SK-MEL-5 (cell line): ENCODE measurements around the gene CFAP69. TPM values are rescaled to one million over a fixed set of nuclear protein-coding genes. Genes with fewer than 3 reads are reported as not detected.
A peak's percentile ranks its signal among the peaks of the same experiment; 100 is the strongest.
"Not testable (repeated sequence)": the region's sequence is repeated elsewhere in the genome, so short reads cannot be mapped to it uniquely, and the experiment has no call there.

Source experiments
- DNase-seq: peaks from one replicate; pipeline ENCODE4 v3.0.0-alpha.2; 2016; ENCODE audit warnings: low read depth, low spot score
- in situ Hi-C: cut with HindIII; loops from 2 replicates; pipeline ENCODE4 v1.10.0; 2016; ENCODE audit warnings: low sequenced_read_pairs, high pct_unique_total_duplicates, low pct_unique_long_range_greater_than_20kb
- total RNA-seq: library from RNA; depleted of rRNA; stranded (reverse); fragments of >200 nt; shearing (Covaris generic); gene quantifications from 2 replicates; pipeline ENCODE4 v1.2.3, GENCODE V29; 2014

Gene CFAP69
- total RNA-seq, 1 experiment from 2014 or later, result 2.1 TPM

GRCh38 chr7:90256011-90256410, 11.0 kb downstream of the CFAP69 start:
- DNase-seq, in situ Hi-C loops: not testable (repeated sequence)

GRCh38 chr7:90256778-90257177, 11.8 kb downstream of the CFAP69 start:
- DNase-seq, result no peak
- in situ Hi-C loops, result no loop called here

DNA sequence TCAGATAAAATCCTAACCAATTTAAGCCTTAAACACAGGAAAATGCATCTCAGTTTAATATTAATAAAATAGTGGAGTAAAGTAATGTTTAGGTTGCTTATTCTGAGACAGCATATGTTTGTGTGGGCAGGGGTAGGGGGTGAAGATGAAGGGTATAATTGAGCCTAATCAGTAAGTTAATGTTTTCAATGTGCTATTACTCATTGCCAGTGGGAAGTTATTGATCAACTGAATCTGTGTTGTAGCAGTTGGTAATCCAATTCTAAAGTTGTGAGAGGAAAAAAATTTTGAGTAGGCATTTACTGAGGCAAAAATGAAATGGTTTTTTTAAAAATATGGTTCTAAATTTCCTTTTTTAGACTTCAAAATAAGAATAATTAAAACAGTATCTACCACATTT, 16.5 kb downstream of the CFAP69 start:
- in situ Hi-C loops, result no loop called here
- DNase-seq, result no peak

DNA sequence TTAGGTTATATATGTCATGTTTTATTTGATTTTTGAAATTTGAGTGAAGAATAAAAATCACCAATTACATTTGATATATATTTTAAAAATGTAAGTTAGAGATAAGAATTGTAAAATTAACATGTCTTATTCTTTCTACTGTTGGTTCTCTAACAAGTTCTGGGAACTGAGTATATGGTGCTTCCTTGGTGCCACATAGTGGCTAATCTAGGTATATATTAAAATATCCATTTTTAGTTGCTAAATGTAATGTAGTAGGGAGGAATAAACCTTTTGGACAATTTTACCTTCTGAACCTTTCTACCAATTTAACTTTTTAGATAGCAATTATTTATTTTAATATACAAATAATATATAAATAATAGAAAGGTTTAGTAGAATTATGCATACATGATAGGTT, 17.5 kb downstream of the CFAP69 start:
- in situ Hi-C loops, result no loop called here

GRCh38 chr7:90266808-90267207, 21.8 kb downstream of the CFAP69 start:
- in situ Hi-C loops, result no loop called here
- DNase-seq, result no peak

More for the DNA sequence above, 17.5 kb downstream of the CFAP69 start:
- peak; percentile 67 for DNase-seq

- in situ Hi-C loops, result no loop called here
- no peak for DNase-seq
Measured at GRCh38 chr7:90267263-90267858, 22.4 kb downstream of the CFAP69 start.

- in situ Hi-C loops, result no loop called here
- DNase-seq, result no peak
Measured at GRCh38 chr7:90269163-90269562, 24.2 kb downstream of the CFAP69 start.

DNA sequence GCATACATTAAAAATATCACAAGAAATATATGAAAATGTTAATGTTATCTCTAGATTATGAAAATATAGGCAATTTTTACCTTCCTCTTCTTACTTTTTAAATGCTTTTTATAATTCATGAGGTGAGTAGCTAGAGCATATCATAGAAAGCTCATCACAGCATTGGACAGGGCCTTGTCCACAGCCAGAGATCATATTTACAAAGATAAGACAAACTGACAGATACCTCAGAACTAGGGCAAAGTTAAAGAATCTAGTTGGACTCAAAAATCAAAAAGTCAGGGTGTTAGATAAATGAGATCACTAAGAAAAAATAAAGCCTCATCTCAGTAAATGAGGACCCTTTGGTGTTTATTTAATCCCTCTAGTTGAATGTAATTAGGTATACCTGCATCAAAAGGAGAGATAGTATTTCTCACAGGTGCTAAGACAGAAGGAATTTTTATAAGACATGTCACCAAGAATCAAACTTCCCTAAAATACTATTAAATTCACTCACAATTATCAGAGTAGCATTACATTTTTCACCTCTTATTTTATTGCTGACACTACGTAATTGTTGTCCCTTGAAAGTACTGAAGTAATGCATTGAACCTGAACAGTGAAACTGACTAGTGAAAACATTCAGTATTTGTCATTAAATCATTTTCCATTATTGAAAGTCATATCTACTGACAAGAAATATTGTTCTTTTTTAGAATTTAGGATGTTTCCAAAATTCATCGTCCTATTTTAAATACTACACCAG, 25.6 kb downstream of the CFAP69 start:
- in situ Hi-C loops, result no loop called here
- no peak for DNase-seq

- DNase-seq, result no peak
- in situ Hi-C loops, result no loop called here
Measured at GRCh38 chr7:90271753-90272152, 26.8 kb downstream of the CFAP69 start.

DNA sequence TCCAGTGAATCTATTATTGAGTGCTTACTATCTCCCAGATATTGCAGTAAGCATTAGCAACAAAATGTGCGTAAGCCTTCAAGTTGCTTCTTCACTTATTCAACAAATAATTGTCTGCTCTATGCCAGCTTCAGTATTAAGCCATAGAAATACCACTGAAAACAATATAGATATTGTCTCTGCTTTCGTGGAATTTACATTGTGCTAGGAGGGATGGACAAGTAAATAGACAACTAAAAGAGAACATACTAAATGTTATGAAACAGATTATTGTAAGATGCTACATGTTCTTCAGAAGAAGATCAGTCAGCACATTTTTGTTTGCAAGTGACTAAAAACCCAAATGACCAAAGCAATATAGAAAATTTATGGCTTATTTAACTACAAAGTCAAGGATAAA, 27.3 kb downstream of the CFAP69 start:
- in situ Hi-C loops, result no loop called here
- DNase-seq, result no peak

- DNase-seq, result no peak
- in situ Hi-C loops, result no loop called here
Measured at GRCh38 chr7:90274161-90274560, 29.2 kb downstream of the CFAP69 start.

DNA sequence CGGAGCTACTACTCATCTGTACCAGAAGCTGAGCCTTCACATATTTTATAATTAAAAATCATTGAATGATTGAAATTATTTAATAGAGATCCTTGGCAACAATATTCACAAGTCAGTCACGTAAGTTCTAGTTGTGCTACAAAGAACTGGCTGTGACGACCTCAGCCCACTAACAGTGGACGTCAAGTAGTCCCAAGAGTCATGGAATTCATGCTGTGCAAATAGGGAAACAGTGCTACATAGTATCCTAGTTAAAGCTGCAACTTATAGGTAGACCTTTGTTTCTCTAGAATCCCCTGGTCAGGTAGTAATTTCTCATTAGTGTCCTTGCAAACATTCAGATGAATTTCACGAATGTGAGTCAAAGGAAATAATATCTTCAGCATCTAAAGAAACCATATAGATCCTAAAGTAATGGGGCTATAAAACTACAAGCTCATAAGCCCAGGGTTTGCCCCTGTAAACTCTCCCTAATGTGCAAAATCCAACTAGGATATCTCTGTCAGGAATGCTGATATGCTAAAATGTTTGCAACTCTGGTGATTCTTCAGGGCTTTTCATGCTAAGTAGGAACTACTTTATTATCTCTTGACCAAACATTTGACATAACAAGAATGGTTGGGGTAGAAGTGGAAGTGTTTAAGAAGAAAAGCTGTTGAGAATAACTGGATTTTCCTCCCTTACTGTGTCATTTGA, 31.2 kb downstream of the CFAP69 start:
- DNase-seq, result no peak
- in situ Hi-C loops, result no loop called here

DNA sequence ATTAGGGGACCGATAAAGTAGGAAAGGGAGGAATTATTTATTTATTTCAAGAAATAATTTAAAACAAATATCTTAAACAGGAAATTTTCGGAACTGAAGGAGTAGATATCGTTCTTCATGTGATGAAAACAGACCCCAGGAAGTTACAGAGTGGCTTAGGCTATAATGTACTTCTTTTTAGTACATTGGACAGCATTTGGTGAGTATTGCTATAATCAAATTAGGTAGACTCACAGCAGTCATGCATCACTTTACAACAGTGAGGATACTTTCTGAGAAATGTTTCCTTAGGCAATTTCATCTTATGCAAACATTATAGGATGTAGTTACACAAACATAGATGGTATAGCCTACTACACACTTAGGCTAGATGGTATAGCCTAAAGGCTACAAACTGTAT, 43.2 kb downstream of the CFAP69 start:
- no peak for DNase-seq
- in situ Hi-C loops, result no loop called here

DNA sequence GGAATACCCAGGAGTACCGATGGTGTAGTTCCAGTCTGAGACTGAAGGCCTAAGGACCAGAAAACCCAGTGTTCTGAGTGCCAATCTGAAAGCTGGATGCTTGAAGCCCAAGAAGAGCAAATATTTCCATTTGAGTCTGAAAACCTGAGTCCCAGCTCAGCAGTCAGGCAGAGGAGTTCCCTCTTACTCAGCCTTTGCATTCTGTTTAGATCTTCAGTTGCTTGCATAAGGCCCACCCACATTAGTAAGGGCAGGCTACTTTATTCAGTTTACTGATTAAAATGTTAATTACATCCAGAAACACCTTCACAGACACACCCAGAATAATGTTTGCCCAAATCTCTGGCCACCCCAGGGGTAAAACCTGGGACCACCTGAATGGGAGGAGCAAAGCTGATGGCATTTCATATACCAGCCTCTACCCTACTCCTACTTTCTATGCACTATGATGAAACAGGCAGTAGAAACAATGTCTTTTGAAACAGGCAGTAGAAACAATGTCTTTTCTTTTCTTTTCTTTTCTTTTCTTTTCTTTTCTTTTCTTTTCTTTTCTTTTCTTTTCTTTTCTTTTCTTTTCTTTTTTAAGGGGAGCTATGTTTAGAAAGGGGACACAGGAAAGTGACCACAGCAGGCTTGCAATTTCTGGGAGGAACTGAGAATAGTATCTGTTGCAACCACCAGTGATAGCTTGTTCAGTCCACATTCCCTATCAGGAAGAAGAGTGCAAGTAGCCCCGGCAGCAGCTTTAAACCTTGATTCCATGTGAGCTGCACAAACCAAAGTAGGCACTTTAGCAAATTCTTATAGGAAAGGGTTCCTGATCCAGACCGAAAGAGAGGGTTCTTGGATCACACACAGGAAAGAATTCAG, 45.5 kb downstream of the CFAP69 start:
- in situ Hi-C loops, result no loop called here

GRCh38 chr7:90298145-90299038, 53.4 kb downstream of the CFAP69 start:
- DNase-seq, result peak; percentile 81
- in situ Hi-C loops, result no loop called here

More for the DNA sequence above, 45.5 kb downstream of the CFAP69 start:
- DNase-seq, result no peak

DNA sequence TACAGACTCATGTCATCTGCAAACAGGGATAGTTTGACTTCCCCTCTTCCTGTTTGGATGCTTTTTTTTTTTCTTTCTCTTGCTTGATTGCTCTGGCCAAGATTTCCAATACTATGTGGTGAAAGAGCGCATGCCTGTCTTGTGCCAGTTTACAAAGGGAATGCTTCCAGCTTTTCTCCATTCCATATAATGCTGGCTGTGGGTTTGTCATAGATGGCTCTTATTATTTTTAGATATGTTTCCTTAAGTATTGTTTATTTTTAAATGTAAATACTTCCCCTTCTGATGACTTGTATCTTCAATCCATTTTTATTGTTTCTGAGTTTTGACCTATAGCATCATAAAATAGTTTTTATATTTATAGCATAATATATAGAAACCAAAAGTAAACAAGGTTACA, 58.3 kb downstream of the CFAP69 start:
- no peak for DNase-seq
- in situ Hi-C loops, result loop anchor here (25.0 kb wide), 1 partner anchor 109 kb away; the partner anchor contains the start of gene CLDN12

GRCh38 chr7:90309872-90310271, 64.9 kb downstream of the CFAP69 start:
- peak; percentile 15 for DNase-seq
- in situ Hi-C loops, result loop anchor here (25.0 kb wide), 1 partner anchor 102 kb away; the partner anchor contains the start of gene CLDN12
